GM19193 (cell line): ENCODE measurements around the gene COL4A5.

Source experiments
- POLR2A ChIP-seq: IDR thresholded peaks from 4 replicates; pipeline ENCODE4 v1.6.1; 2011; ENCODE audit not compliant: insufficient read depth, insufficient read length; ENCODE audit errors: extremely low read depth

COL4A5 gene

DNA sequence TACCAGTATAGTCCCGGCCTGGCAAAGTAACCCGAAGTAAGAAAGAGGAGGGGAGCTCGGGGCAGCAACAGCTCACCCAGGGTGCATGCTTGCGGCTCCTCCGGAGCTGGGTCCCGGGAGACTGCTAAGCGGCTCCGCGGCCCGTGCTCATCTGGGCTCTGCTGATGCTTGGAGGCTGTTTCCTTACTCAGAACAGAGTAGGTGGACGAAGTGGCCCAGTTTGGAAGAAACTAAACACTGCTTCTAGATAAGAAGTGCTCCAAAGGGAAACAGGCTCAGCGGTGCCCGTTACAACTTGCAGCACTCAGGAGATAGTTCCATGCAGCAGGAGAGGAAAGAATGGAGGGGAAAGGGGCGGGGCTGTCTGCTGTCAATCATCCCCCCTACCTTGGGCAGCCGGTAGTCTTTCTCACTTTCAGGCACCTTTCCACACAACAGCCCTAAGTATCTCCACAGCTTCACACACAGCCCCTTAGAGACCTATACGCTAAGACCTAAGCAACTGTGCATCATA is 1.5 kb upstream of the COL4A5 start, which contains the start of gene COL4A6:
COL4A6 (minus strand) TSS at position 313 of the 514 bp plus-strand sequence; CDS start at position 87, 226 bp downstream.
- no peak for TF ChIP-seq POLR2A

DNA sequence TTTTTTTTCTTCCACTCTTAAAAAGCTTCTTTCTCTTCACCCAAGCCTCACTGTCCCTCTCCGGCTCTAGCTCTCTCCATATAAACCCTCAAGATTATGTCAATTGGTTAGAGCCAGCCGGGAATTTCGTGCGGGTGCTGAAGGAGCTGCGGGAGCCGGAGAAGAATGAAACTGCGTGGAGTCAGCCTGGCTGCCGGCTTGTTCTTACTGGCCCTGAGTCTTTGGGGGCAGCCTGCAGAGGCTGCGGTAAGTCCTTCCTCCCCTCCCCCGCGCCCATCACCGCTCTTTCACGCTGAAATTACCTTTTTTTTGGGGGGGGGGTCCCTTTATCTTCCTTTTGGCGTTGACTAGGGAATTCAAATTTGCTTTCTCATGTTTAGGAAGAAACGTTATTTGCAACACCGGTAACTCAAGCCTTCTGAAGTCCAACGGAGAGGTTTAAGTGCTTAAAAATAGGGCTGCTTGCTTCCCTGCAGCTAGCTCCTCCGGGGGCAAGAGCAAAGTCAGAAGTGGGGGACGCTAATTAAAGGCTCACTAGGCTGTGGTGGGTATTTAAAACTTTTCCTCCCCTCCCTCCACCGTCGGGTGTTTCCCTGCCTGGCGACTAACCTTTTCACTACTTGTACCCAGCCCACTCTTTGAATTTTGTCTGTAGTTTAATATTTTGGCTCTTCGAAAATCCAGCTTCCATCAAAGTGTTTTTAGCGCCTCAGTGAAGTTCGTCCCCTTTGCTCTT is 491 bp downstream of the COL4A5 start:
- no peak for TF ChIP-seq POLR2A

DNA sequence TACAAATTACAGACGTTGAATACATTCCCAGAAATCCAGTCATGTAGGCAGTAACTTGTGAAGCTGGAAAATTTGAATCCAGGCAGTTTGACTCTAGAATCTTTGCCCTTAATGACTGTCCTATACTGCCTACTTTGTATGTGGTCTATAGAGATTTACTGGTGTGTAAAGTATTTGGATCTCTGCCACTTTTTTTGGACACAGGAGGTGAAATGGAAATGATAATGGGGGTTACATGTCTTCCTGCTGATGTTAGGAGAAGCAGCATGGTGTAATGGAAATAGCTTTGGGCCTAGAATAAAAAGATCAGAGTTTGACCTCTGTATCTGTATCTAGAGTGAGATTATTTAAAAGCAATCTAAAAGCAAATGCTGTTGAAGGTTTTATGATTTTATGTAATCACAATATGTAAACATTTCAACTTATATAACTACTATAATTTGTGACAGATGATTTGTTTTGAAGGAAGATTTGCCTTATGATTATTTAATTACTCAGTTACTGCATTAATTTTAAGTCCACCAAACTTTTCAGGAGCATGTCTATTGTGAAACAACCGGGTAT is 3.3 kb downstream of the COL4A5 start:
- no peak for TF ChIP-seq POLR2A

DNA sequence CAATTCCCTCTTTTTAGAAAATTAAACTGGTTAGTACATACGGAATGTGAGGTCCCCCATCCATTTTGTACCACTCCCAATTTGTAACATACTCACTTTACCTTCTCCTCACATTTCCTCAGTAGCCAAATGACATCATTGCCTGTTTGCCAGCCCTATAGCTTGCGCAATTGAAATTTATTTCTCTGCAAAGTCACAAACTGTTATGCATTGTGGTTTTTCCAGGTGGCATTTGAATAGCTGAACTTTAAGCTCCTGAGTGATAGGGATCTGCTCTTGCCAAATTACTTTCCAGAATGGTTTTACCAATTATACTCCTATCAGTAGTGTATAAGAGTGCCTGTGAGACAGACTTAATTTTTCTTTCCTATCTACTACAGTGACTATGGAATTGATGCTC is 7.7 kb downstream of the COL4A5 start:
- no peak for TF ChIP-seq POLR2A

DNA sequence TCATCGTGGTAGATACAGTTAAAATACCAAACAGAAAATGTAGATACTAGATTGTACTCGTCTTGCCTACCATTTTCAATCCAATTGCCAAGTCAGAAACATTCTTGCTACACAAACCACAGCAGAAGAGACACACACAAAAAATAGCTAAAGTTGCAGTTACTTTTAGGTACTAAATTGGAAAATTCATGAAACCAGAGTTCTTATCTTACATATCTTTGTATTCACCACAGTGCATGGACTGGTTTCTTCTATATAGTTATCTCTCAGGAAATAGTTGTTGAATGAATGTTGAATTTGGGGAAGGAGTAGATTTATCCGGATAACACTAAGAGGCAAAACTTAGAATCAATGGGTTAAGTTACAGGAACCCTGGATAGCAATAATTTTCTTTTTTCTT is 14.2 kb downstream of the COL4A5 start:
- no peak for TF ChIP-seq POLR2A

DNA sequence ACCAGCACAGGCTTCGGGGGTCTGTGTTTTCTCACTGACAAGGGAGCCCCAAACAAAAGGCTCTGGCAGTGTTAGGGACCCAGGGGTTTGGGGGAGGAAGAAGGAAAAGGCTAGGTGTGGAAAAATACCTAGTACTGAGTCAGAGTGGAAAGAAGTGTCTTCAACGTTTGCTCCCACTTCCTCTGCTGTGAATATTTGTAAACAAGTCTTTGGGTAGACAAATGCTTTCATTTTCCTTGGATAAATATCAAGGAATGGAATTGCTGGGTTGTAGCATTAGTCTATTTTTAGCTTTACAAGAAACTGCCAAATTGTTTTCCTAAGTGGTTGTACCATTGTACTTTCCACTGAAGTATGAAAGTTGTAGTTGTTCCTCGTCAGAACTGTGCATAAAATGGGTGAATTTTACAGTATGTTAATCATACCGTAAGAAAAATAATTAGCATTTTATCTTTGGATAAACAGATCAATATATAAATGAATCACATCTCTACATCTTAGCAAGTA is 17.4 kb downstream of the COL4A5 start:
- TF ChIP-seq POLR2A, result no peak

DNA sequence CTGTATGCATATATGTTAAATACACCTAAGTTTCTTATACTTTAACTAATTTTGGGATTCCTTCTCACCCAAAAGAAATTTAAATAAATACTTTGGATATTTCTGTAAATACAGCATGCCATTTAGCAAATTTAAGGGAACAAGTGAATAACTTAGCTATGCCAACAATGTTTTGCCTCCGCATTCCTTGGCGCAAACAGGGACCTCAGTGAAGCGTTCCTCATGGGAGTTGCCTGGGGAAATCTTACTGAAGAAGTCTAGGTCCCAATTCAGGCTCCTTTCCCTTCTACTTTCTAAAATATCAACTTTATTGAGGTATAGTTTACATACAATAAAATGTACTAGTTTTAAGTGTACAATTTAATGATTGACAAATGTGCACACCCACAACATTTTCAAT is 25.0 kb downstream of the COL4A5 start:
- no peak for TF ChIP-seq POLR2A

DNA sequence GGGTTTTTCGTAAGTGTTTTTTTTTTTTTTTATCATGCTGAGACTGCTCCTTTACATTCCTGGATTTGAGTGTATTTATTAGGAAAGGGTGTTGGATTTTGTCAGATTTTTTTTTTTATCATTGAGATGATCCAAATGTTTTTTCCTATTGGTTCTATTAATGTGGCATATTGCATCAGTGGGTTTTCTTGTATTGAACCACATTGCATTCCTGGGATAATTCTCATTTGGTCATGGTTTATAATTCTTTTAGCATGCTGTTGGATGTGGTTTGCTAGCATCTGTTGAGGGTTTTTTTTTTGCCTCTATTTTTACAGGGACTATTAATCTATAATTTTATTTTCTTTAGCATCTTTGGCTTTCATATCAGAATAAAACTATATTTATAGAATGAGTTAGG is 28.8 kb downstream of the COL4A5 start:
- no peak for TF ChIP-seq POLR2A

DNA sequence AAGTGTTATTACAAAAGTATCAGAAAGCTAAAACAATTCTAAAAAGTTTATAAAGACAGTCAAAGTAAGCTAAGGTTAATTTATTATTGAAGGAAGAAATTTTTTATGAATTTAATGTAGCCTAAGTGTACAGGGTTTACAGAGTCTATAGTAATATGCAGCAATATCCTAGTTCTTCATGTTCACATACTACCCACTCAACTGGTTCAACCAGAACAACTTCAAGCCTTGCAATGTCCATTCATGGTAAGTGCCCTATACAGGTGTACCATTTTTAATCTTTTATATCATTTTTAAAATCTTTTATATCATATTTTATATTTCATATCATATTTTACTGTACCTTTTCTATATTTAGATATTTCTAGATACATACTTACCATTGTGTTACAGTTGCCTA is 34.3 kb downstream of the COL4A5 start:
- TF ChIP-seq POLR2A, result no peak

DNA sequence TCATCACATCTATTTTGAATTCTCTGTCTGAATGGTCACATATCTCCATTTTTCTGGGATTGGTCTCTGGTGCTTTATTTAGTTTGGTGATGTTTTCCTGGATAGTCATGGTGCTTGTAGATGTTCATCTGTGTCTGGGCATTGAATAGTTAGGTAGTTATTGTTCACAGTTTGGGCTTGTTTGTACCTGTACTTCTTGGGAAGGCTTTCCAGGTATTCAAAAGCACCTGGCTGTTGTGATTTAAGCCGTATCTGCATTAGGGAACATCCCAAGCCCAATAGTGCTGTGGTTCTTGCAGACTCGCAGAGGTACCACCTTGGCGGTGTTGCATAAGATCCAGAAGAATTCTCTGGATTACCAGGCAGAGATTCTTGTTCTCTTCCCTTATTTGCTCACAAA is 44.6 kb downstream of the COL4A5 start:
- no peak for TF ChIP-seq POLR2A

DNA sequence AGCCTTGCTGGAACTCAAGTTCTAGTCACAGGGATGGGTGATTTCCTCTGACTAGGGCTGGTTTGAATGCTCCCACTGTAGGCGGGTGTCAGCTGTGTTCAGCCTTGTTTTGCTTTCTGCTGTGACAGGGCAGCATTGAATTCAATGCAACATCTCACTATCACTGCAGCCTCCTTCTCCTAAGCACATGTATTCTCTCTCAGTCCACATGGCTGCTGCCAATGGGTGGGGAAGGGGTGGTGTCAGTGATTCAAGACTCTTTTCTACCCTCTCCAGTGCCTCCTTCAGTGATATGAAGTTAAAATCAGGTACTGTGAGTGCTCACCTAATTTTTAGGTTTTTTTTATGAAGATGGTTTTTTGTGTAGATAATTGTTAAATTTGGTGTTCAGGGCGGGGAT is 46.3 kb downstream of the COL4A5 start:
- TF ChIP-seq POLR2A, result no peak

DNA sequence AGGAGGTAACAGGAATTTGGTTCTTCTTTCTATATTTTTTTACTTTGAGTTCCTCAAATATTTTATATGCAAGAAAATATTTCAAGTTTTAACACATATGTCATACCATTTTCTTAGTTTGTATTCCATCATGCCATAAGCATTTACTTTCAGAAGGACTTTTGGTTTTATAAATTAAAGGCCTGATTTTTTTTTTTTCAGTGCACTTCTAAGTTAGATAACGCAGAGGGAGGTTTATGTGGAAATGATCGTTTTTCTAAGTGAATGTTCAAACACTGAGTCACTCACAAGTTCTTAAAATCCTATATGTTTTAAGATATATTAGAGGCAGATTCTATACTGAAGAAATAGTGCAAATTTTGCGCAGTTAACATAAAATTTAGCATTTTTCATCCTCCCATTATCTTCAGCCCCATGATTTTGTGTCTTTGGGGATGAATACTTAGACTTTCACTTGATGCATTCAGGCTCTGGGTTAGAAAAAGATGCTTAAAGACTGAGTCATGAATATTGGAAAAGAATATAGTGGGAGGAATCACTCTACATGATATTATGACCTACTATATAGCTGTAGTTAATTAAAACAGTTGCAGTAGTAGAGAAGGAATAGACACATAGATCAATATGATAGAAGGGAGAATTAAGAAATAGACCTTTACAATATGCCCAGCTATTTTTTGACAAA is 54.9 kb downstream of the COL4A5 start:
- no peak for TF ChIP-seq POLR2A

DNA sequence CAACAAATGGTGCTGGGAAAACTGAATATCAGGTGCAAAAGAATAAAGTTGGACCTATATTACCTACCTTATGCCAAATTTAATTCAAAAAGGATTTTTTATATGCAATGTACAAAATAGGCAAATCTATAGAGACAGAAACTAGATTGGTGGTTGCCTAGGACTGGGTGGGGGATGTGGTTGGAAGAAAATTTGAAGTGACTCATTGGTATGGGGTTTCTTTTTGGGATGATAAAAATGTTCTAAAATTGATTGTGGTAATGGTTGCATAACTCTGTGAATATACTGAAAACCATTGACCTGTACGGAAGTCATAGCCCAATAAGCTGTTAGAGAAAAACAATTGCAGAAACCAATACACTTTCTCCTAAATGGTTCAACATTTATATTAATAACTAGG is 72.1 kb downstream of the COL4A5 start:
- no peak for TF ChIP-seq POLR2A

DNA sequence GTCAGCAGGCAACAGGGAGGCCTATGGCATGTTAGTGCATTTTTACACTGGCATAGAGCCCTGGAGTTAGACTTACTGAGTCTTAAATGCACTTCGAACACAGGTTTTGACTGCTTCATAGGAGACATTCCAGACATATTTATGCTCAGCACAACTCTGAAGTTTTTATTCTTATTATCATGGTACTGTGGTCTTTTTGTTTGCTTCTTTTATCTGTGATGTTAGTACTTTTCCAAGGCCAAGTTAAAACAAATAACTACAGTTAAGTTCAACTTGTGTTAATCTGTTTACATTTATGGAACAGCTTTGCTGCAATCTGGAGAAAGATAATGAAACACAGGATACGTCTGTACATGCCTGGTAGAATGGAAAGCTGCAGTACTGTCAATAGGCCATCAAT is 76.5 kb downstream of the COL4A5 start:
- TF ChIP-seq POLR2A, result no peak

DNA sequence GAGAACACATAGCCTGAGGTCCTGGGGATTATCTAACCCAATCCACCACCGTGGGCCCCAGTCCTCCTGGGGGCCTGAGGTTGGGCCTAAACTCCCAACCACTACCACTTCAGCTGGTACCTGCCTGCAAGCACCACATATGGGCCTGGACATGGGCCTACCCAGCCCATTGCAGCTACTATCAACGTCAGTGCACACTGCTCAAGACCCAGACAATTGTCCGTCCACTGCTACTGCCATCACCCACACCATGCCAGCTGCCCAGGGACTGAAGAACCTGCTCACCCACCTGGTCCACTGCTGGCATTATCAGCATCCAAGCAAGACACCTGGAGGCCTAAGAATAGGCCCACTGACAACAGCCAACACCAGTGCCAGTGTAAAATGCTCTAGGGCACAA is 88.1 kb downstream of the COL4A5 start:
- no peak for TF ChIP-seq POLR2A
